Nephron progenitor cell (in vitro differentiated cells): ENCODE measurements around the gene BANP.
"Not testable (repeated sequence)": the region's sequence is repeated elsewhere in the genome, so short reads cannot be mapped to it uniquely, and the experiment has no call there.

Source experiments
- DNase-seq: peaks from one replicate; pipeline ENCODE4 v3.0.0; 2021
- H3K27ac Mint-ChIP-seq: 2 replicates; pipeline ENCODE4 v1.8.0; 2021; ENCODE audit warnings: mild to moderate bottlenecking, moderate library complexity, mixed read lengths
- H3K27me3 Mint-ChIP-seq: 2 replicates; pipeline ENCODE4 v1.8.0; 2021; ENCODE audit warnings: mild to moderate bottlenecking, low read depth, mixed read lengths; ENCODE audit not compliant: poor library complexity
- H3K36me3 Mint-ChIP-seq: 2 replicates; pipeline ENCODE4 v1.8.0; 2021; ENCODE audit warnings: low read depth, mixed read lengths
- H3K4me1 Mint-ChIP-seq: 2 replicates; pipeline ENCODE4 v1.8.0; 2021; ENCODE audit warnings: mixed read lengths
- H3K4me3 Mint-ChIP-seq: 2 replicates; pipeline ENCODE4 v1.8.0; 2021; ENCODE audit warnings: mild to moderate bottlenecking, moderate library complexity, mixed read lengths
- H3K9me3 Mint-ChIP-seq: 2 replicates; pipeline ENCODE4 v1.8.0; 2021; ENCODE audit warnings: mild to moderate bottlenecking, moderate library complexity, mixed read lengths
- TF ChIP-seq, protein P1 (sequence below): fragments of 200-600 bp; sonication (generic); IDR thresholded peaks from 2 replicates; pipeline ENCODE4 v1.5.0; 2021; ENCODE audit warnings: antibody characterized with exemption

Gene BANP

DNA sequence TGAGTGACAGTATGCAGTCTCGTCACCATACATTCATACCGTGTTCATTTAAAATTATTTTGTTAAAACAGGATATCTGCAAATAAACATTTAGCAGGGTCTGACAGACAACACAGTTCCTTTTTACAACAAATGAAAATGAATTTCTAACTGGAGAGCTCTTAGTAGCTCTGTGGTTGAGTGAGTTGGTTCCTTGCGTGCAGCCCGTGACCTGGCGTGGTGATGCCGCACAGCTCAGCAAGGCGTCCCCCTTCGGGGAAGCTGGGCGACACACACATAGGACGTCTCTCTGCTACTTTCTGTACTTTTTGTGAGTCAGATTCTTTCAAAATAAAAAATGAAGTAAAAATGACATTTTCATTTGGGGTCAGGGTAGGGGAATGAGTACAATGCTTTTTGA lies 86.1 kb downstream of the BANP start:
- not testable (repeated sequence) for H3K9me3 Mint-ChIP-seq, DNase-seq, H3K27ac Mint-ChIP-seq, H3K4me3 Mint-ChIP-seq, H3K27me3 Mint-ChIP-seq
- H3K4me1 Mint-ChIP-seq = peaks cover 12% of the 10 kb centered on the region
- H3K36me3 Mint-ChIP-seq = peaks cover 31% of the 10 kb centered on the region

DNA sequence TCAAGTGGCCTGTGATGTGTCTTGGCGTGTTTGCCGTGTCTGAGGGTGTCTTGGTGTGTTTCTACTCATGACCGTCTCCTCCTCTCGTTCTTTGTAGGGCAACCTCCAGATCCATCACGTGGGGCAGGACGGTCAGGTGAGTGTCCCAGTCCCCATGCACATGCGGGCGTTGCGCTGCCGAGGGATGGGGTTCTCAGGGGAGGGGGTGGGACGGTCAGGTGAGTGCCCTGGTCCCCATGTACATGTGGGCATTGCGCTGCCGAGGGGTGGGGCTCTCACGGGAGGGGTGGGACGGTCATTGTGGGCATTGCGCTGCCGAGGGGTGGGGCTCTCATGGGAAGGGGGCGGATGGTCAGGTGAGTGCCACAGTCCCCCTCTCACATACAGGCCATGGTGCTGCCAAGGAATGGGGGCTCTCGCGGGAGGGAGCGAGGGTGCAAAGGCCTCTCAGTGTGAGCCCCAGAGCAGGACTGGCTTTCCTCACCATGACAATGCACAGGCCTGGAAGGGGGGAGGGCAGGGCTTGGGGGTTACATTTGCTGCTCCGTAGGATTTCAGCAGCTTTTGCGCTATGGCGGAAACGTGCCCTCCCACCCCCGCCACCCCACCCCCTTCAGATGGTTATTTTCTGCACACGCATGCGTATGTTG lies 86.8 kb downstream of the BANP start:
- H3K27me3 Mint-ChIP-seq, H3K27ac Mint-ChIP-seq, H3K4me3 Mint-ChIP-seq, DNase-seq, H3K9me3 Mint-ChIP-seq: not testable (repeated sequence)
- Mint-ChIP-seq H3K36me3 (peaks cover 31% of the 10 kb centered on the region), H3K4me1 (peaks cover 12% of the 10 kb centered on the region)

DNA sequence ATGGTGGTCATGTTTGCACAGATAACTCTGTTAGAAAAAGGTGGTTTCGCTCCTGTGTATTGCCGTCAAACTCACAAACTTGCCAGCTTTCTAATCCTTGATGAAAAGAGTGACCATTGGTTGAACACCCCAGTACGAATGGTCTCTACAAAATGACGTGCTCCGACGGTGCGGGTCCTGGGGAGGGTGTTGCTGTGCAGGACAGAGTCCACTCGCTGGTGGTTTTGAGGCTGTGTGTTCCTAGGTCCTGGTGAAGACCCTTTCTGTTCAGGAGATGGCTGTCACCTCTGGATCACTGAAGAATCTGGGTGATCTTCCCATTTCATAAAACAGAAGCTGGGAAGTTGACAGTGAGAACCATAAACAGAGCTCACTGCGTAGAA lies 87.3 kb downstream of the BANP start:
- H3K9me3 Mint-ChIP-seq, H3K4me3 Mint-ChIP-seq, DNase-seq, H3K27me3 Mint-ChIP-seq: not testable (repeated sequence)
- Mint-ChIP-seq H3K4me1 (peaks cover 12% of the 10 kb centered on the region), H3K36me3 (peaks cover 31% of the 10 kb centered on the region), H3K27ac (peak overlapping the region; percentile 61)

DNA sequence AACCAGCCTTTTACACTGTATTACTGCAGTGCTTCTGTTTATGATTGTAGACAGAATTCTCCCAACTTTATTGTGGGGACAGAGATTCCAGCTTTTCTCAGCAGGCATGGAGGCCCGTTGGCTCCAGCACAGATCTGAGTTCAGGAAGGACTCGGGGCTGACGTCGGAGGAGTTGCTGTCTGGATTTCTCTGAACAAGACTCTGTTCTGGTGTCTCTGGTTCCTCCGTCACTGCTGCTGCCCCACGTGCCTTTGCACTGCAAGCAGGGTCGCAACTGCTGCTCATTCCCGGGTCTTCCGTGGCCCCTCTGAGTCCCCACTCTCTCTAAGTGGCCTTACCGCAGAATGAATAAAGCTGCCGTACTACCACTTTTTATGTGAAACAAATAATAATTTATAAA lies 88.4 kb downstream of the BANP start:
- peaks cover 12% of the 10 kb centered on the region for H3K4me1 Mint-ChIP-seq
- H3K27me3 Mint-ChIP-seq = peaks cover 2% of the 10 kb centered on the region
- TF ChIP-seq, protein P1, sequence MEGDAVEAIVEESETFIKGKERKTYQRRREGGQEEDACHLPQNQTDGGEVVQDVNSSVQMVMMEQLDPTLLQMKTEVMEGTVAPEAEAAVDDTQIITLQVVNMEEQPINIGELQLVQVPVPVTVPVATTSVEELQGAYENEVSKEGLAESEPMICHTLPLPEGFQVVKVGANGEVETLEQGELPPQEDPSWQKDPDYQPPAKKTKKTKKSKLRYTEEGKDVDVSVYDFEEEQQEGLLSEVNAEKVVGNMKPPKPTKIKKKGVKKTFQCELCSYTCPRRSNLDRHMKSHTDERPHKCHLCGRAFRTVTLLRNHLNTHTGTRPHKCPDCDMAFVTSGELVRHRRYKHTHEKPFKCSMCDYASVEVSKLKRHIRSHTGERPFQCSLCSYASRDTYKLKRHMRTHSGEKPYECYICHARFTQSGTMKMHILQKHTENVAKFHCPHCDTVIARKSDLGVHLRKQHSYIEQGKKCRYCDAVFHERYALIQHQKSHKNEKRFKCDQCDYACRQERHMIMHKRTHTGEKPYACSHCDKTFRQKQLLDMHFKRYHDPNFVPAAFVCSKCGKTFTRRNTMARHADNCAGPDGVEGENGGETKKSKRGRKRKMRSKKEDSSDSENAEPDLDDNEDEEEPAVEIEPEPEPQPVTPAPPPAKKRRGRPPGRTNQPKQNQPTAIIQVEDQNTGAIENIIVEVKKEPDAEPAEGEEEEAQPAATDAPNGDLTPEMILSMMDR = no peak
- H3K36me3 Mint-ChIP-seq = peaks cover 29% of the 10 kb centered on the region
- no peaks in the 10 kb centered on the region for H3K9me3 Mint-ChIP-seq
- H3K27ac Mint-ChIP-seq = peak overlapping the region; percentile 45
- no peak for DNase-seq
- no peak overlapping the region for H3K4me3 Mint-ChIP-seq

DNA sequence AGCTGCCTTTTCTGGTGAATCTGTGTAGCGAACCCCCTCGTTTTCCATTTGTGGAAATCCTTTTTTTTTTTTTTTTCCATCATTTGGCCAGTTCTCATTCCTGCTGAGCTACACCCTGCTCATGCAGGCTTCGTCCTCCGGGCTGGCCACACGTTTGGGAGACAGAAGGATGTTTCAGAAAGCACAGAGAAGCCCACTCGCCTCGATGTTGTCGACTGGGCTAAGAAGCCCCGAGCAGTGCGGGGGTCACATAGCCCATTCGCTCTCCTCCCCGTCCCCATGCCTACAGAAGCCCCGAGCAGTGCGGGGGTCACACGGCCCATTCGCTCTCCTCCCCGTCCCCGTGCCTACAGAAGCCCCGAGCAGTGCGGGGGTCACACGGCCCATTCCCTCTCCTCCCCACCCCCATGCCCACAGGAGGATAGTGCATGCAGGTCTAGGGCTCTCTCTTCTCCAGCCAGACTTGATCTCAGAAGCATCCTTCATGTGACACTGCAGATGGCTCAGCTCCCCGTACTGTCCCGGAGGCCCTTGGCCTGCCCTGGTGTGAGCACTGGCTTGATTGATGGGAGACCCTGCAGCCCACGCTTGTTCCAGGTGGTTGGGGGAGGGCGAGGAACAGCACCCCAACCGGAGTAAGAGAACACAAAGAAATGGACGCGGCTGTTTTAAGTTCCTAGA lies 89.1 kb downstream of the BANP start:
- not testable (repeated sequence) for H3K9me3 Mint-ChIP-seq, H3K27me3 Mint-ChIP-seq, DNase-seq, H3K4me3 Mint-ChIP-seq
- H3K4me1 Mint-ChIP-seq = peaks cover 12% of the 10 kb centered on the region
- H3K36me3 Mint-ChIP-seq = peaks cover 23% of the 10 kb centered on the region
- peak overlapping the region; percentile 60 for H3K27ac Mint-ChIP-seq

DNA sequence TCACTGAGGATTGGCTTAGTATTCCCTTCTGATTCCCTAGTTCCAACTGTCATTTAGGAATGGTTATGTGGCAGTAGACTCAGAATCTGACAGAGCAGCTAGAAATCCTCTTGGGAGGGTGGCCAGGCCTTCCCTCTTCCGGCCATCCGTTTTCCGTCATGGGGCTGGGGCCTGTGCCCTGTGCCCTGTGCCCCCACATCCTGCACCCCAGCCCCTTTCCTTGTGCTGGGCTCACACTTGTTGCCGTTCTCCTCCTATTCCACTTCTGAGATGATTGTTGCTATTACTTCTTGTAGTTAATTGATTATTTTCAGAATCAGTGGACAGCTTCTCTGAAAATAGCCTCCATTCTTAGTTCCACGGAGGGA lies 89.6 kb downstream of the BANP start:
- not testable (repeated sequence) for DNase-seq, H3K9me3 Mint-ChIP-seq, H3K4me3 Mint-ChIP-seq, H3K27me3 Mint-ChIP-seq, H3K27ac Mint-ChIP-seq
- Mint-ChIP-seq H3K4me1 (peaks cover 12% of the 10 kb centered on the region), H3K36me3 (peaks cover 18% of the 10 kb centered on the region)

DNA sequence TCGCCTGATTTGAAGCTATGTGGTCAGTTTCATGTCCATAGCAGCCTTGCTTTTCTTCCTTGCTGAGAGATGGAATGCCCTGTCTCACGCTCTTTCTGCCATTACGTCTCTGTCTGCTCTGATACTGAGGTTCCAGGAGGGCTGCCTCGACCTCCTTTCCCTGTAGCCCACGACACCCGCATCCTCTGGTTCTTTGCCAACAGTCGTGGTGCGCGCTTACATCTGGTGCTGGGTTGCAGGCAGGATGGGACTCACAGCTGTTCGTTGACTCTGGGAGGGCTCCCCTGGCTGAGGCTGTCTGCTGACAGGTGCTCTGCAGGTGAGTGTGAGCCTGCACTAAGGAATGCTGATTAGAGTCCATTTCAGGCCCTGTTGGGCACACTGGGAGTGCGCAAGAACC lies 90.3 kb downstream of the BANP start:
- not testable (repeated sequence) for H3K9me3 Mint-ChIP-seq, DNase-seq, H3K4me3 Mint-ChIP-seq, H3K27me3 Mint-ChIP-seq
- Mint-ChIP-seq H3K4me1 (peaks cover 12% of the 10 kb centered on the region), H3K36me3 (peaks cover 19% of the 10 kb centered on the region), H3K27ac (peak overlapping the region; percentile 94)

DNA sequence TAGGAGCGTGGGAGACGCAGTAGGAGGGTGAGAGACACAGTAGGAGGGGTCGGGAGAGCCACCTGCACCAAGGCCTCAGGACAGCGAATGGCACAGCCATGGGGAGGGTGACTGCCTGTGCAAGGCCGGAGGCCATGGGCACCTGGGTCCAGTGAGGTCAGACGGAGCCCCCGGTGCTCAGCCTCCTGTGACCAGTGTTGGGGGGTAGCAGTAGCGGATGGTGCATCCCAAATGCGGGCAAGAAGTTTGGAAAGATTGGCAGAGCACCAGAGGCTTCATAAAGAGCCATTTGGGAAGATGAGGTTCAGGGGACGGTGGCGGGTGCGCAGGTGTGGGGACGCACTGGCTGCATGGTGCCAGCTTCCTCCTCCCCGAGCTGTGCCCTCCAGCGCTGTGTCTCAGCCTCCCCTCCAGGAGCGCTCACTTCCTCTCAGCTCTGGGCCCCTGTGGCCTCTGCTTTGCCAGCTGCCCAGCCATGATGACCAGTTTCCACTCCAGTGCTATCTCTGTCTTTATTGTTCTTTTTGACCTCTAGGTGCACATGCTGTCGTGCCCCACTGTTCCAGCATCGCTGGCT lies 90.8 kb downstream of the BANP start:
- Mint-ChIP-seq H3K27ac (peak overlapping the region; percentile 94), H3K4me1 (peaks cover 12% of the 10 kb centered on the region), H3K36me3 (peaks cover 19% of the 10 kb centered on the region)
- not testable (repeated sequence) for H3K4me3 Mint-ChIP-seq, DNase-seq, H3K9me3 Mint-ChIP-seq, H3K27me3 Mint-ChIP-seq

DNA sequence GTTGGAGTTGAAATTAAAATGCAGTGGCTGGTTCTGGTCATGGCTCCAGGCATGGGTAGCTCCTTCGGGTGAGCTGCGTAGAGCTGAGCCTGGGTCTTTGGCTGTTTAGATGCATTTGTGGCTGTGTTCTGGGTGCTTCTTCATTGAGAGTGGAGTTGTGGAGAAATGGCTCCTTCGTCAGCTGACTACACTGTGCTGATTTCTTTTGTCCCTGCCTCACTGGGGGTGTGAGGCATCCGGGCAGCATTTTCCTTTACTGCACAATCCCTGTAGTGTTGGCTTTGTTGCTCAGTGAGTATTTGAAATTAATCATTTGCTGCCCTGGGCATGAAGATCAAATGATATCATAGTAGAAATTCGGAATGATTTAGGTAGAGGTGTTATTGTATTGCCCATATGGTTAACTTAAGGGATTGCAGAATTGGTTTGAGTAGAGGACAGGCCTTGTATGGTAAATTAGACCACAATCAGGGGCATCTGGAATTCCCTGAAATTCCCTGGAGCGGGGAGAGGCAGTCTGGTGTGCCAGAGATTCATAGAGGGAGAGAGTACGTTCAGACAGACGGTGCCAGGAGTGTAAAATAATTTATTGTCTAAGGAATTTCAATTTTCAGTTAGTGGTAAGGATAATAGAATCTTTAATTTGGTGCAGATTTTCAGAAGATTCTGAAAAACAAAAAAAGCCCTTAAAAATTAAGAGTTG lies 92.1 kb downstream of the BANP start:
- H3K4me3 Mint-ChIP-seq = not testable (repeated sequence)

DNA sequence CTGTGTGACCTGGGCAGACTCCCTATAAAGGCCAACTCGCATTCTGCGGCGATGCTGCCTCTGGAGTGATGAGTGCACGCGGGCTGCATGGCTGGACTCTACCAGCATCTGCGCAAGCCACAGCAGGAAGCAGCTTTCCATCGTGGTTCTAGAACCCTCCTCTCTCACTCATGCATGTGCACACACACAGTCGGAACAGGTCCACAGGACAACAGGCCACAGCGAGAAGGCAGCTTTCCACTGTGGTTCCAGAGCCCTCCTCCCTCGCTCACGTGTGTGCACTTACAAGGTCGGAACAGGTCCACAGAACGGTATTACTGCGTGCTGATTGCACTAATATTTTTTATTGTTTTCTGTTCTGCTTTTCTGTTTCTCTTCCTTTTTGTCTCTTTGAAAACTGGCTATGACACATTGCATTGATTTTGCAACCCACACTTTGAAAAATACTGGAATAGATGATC lies 92.9 kb downstream of the BANP start:
- not testable (repeated sequence) for DNase-seq, H3K27ac Mint-ChIP-seq, H3K9me3 Mint-ChIP-seq, H3K27me3 Mint-ChIP-seq, H3K4me3 Mint-ChIP-seq
- peaks cover 29% of the 10 kb centered on the region for H3K36me3 Mint-ChIP-seq
- peaks cover 12% of the 10 kb centered on the region for H3K4me1 Mint-ChIP-seq

More for the DNA sequence above, 92.1 kb downstream of the BANP start:
- H3K36me3 Mint-ChIP-seq = peaks cover 22% of the 10 kb centered on the region
- DNase-seq, H3K9me3 Mint-ChIP-seq, H3K27ac Mint-ChIP-seq, H3K27me3 Mint-ChIP-seq: not testable (repeated sequence)
- H3K4me1 Mint-ChIP-seq = peaks cover 12% of the 10 kb centered on the region

DNA sequence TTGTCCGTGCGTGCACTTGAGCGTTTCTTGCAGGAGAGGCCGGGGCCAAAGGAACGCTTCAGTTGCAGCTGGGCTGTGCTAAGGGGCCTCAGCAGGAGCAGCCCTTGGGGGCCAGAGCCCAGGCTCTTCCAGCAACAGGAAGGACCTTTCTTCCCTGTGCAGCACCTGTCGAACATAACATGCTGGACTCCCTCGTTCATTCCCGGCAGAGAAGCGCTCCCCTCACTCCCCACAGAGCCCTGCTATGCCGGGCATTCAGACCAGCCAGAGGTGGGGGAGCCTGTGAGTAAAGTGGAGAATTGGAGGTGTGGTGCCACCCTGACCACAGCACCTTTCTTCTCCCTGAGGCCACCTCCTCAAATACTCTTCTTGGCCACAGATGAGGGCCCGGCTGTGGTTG lies 94.1 kb downstream of the BANP start:
- H3K9me3 Mint-ChIP-seq, H3K27me3 Mint-ChIP-seq, H3K27ac Mint-ChIP-seq, H3K4me3 Mint-ChIP-seq, DNase-seq, H3K4me1 Mint-ChIP-seq: not testable (repeated sequence)
- H3K36me3 Mint-ChIP-seq = peaks cover 36% of the 10 kb centered on the region
